Brain microvascular endothelial cell (primary cell): Measurements from ENCODE around the gene APOBEC4.

ENCODE experiments used
- DNase-seq: peaks from one replicate; pipeline ENCODE4 v3.0.0-alpha.2; 2020
- H3K27ac ChIP-seq: fragments of 250-450 bp; sonication (Bioruptor Pico); 2 replicates; pipeline ENCODE4 v1.5.1; 2020; ENCODE audit warnings: mild to moderate bottlenecking, moderate library complexity
- H3K27me3 ChIP-seq: fragments of 250-450 bp; sonication (Bioruptor Pico); replicated peaks from 2 replicates; pipeline ENCODE4 v1.5.1; 2020; ENCODE audit warnings: mild to moderate bottlenecking
- H3K36me3 ChIP-seq: fragments of 250-450 bp; sonication (Bioruptor Pico); replicated peaks from 2 replicates; pipeline ENCODE4 v1.5.1; 2020; ENCODE audit warnings: mild to moderate bottlenecking
- H3K4me3 ChIP-seq: 2 replicates; pipeline ENCODE4 v1.5.1; 2011; ENCODE audit warnings: low read depth, mild to moderate bottlenecking, control low read depth, low read length, moderate library complexity
- CTCF ChIP-seq: IDR thresholded peaks from 2 replicates; pipeline ENCODE4 v1.5.1; 2011; ENCODE audit warnings: low read depth, mild to moderate bottlenecking, moderate library complexity, low read length, control low read depth, inconsistent platforms; ENCODE audit errors: missing control alignments
- in situ Hi-C: cut with HindIII; loops from 2 replicates; pipeline ENCODE4 v1.10.0; 2017; ENCODE audit warnings: low sequenced_read_pairs, low pct_ligation_motif_present

APOBEC4 gene

GRCh38 chr1:183600136-183600535, 53.0 kb downstream of the APOBEC4 start:
- TF ChIP-seq CTCF, result no peak

GRCh38 chr1:183598386-183598785, 54.7 kb downstream of the APOBEC4 start:
- no peaks in the 10 kb centered on the region for H3K36me3 ChIP-seq
- H3K4me3 ChIP-seq, result no peak overlapping the region
- H3K27ac ChIP-seq, result no peak overlapping the region
- no peak for DNase-seq
- no peak for TF ChIP-seq CTCF
- H3K27me3 ChIP-seq, result no peaks in the 10 kb centered on the region
- in situ Hi-C loops, result no loop called here

More at GRCh38 chr1:183600136-183600535, 53.0 kb downstream of the APOBEC4 start:
- in situ Hi-C loops, result no loop called here
- no peak overlapping the region for H3K4me3 ChIP-seq
- no peak overlapping the region for H3K27ac ChIP-seq
- peak; percentile 84 for DNase-seq
- no peaks in the 10 kb centered on the region for H3K27me3 ChIP-seq
- H3K36me3 ChIP-seq, result no peaks in the 10 kb centered on the region

- no peak for DNase-seq
- Histone ChIP-seq H3K36me3 (no peaks in the 10 kb centered on the region), H3K27ac (no peak overlapping the region), H3K4me3 (no peak overlapping the region), H3K27me3 (no peaks in the 10 kb centered on the region)
- TF ChIP-seq CTCF, result no peak
- in situ Hi-C loops, result no loop called here
These were observed 55.3 kb downstream of the APOBEC4 start for GRCh38 chr1:183597656-183598347.

GRCh38 chr1:183596500-183596899, 56.6 kb downstream of the APOBEC4 start:
- in situ Hi-C loops, result no loop called here
- Histone ChIP-seq H3K27ac (no peak overlapping the region), H3K27me3 (no peaks in the 10 kb centered on the region), H3K36me3 (no peaks in the 10 kb centered on the region), H3K4me3 (no peak overlapping the region)
- DNase-seq, result no peak
- TF ChIP-seq CTCF, result no peak
